Measurements from ENCODE around the gene CYP19A1. TPM values are rescaled to one million over a fixed set of nuclear protein-coding genes. Genes with fewer than 3 reads are reported as not detected.
"Not testable (repeated sequence)": the region's sequence is repeated elsewhere in the genome, so short reads cannot be mapped to it uniquely, and the experiment has no call there.

Gene CYP19A1
- total RNA-seq, 1 donor from 2014 or later, result not detected

- no peak for DNase-seq
Observed at GRCh38 chr15:51288143-51289065, 50.0 kb downstream of the CYP19A1 start.

DNA sequence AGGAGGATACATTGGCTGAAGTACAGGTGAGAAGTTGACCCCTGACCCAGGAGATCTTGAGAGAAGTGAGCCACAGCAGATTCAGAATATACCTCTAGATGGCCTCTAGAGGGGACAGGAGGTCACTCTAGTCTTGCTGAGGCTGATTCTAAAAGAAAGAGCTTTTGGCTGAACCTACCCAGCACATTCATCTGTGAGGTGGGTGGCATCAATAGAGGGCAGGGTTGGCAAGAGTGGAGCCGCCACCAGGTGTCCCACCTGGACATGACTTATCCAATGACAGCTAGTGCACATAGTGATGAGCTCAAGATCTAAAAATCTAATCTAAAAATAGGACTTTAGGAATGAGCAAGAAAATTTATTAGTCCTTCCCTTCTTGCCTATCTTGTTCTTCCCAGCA lies 51.6 kb downstream of the CYP19A1 start:
- DNase-seq, result no peak

- DNase-seq, result no peak
Observed at GRCh38 chr15:51285399-51285798, 53.0 kb downstream of the CYP19A1 start.

- DNase-seq, result no peak
Observed at GRCh38 chr15:51284871-51285270, 53.5 kb downstream of the CYP19A1 start.

- no peak for DNase-seq
Observed at GRCh38 chr15:51283026-51283425, 55.4 kb downstream of the CYP19A1 start.

DNA sequence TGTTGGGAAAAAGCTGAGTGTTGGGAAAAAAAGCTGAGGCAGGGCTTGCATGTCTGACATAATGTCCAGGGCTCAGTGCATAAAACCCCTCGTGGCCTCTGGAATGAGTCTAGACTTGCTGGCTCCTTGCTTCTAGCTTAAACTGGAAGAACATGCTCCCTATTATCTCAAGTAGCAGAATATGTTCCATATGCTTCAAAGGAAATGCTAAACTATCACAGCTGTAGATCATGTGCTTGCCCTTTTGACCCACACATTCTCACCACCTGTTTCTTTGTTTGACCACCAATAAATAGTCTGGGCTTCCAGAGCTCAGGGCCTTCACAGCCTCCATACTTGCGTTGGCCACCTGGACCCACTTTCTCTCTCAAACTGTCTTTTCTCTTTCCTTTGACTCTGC lies 56.2 kb downstream of the CYP19A1 start:
- DNase-seq, result peak; percentile 48

- peak; percentile 79 for DNase-seq
Observed at GRCh38 chr15:51281368-51281967, 56.9 kb downstream of the CYP19A1 start.

- no peak for DNase-seq
Observed at GRCh38 chr15:51280838-51281237, 57.6 kb downstream of the CYP19A1 start.

GRCh38 chr15:51279391-51279790 lies 59.0 kb downstream of the CYP19A1 start:
- no peak for DNase-seq

DNA sequence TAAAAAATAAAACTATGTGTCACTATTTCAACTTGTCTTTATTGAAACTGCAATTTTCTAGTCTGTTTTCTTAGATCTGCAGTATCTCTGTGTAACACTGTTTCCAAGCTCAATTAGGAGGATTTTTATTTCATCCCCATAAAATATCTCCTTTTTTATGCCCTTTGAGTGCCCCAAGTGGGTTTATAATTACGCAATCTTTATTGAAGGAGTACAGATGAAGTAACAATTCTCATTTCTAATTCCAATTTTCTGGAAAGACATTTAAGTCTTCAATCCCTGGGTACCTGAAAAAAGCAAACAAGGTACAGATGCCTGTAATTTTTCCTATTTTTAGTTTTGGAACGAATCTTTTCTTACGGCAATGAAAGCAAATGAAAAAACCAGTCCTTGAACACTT lies 61.3 kb downstream of the CYP19A1 start:
- no peak for DNase-seq

- no peak for DNase-seq
Observed at GRCh38 chr15:51274956-51275355, 63.4 kb downstream of the CYP19A1 start.

DNA sequence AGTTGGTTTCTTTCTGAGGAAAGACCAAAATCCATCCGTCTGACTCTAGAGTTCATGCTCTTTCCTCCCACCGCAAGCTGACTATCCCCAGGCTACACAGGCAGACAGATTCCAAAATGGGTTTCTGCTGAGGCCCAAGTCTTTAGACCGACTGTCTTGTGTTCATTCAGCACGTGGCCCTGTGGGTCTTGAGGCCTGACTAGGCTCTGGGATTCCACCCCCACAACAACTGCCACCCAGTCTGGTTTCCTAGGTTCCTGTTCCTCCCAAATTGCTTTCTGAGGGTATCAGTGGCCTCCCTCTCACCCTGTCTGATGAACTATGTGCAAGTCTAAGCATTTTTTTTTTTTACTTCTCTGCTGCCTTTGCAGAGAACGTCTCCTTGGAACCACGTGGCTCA lies 67.7 kb downstream of the CYP19A1 start:
- no peak for DNase-seq

DNA sequence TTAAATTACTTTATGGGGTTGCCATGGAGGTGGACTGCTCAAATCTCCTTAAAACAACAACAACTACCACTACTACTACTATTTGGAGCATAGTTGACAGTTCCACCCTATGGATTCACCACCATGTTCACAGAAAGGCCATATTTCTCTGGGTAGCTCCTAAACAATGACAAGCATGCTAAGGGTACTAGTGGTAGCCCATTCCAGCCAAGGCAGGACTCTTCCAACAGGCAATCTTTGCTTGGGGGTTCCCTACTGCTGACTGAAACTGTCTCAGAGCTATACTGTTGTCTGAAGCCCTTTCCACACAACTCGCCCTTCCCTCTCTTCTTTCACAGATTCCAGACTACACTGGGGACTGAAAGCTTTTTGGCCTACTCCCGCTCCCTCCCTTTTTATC lies 68.9 kb downstream of the CYP19A1 start:
- DNase-seq, result no peak

GRCh38 chr15:51267703-51268083 lies 70.7 kb downstream of the CYP19A1 start:
- peak; percentile 6 for DNase-seq

- peak; percentile 9 for DNase-seq
Observed at GRCh38 chr15:51267051-51267702, 71.2 kb downstream of the CYP19A1 start.

- DNase-seq, result no peak
Observed at GRCh38 chr15:51266656-51267050, 71.7 kb downstream of the CYP19A1 start.

DNA sequence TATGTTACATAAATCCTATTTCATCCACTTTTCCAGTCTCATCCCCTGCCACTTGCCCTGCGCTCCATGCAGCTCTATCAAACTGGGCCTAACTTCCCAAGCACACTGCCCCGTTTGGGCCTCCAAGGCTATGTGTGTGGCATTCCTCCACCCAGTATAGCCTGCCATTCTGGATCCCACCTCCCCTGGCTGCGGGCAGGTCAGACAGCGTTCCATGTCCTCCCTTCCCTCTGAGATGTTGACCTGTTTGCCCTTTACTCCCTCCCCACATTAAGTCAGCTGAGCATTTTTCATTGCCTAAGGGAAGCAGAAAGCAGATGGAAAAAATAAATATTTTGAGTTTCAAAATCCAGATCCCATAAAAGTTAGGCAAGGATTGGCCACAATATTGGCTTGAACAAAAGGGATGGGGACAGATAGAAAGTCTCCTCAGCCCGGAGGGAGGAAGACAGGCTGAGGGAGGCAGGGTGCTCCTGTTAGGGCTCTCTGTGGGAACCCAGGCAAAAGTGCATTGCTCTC lies 73.3 kb downstream of the CYP19A1 start:
- DNase-seq, result no peak

- no peak for DNase-seq
Observed at GRCh38 chr15:51263726-51264125, 74.7 kb downstream of the CYP19A1 start.

GRCh38 chr15:51263116-51263515 lies 75.3 kb downstream of the CYP19A1 start:
- DNase-seq, result no peak

DNA sequence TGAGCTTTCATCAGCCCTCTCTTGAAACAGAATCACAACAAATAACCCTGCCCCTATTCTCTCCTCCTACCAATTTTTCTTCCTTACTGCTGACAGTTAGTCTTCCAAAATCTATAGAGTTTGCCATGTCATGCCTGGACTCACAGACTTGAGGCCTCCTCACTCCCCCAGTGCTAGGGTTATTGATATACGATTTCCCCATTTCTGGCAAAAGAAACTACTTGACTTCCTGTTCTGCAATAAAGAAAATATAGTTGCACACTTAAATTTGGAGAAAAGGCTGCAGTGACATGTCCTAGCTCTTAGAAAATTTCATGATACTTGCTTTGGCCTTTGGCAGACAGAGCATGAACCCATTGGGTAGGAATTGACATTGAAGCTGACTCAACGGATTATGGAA lies 75.9 kb downstream of the CYP19A1 start:
- DNase-seq, result no peak

DNA sequence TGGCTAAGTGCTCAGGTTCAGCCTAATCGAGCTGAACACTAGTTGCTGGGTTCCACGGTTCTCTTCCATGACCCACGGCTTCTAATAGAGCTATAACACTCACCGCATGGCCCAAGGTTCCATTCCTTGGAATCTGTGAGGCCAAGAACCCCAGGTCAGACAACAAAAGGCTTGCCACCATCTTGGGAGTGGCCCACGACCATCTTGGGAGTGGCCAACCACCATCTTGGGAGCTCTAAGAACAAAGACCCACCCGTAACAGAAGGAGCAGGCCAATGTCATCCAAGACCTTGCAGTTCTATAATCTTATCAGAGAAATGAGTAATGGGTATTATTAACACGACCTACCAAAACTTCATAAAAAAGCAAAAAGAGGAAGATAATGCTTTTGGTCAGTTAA lies 77.3 kb downstream of the CYP19A1 start:
- DNase-seq, result not testable (repeated sequence)

DNA sequence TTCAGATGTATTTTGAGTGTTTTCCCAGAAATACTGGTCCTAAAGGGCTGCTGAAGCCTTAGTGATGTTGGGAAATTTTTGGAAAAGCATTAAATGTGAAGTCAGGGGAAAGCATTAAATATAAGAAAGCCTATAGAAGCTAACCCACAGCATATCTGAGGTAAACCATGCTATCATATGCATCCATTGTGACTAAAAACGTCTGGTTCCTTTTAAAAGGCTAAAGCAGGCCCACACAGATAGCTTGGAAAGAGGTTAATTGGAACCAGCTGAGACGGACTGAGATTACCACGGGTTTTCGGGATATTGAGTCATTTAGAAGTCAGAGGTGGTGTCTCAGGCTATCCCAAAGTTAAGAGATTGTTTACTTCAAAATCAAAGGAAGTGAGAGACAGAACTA lies 78.2 kb downstream of the CYP19A1 start:
- DNase-seq, result no peak

GRCh38 chr15:51255533-51255932 lies 82.9 kb downstream of the CYP19A1 start:
- DNase-seq, result no peak
